H9 (cell line): ENCODE results near the gene ZNF628. TPM values are rescaled to one million over a fixed set of nuclear protein-coding genes. Genes with fewer than 3 reads are reported as not detected.

Experiments
- DNase-seq: peaks from one replicate; pipeline ENCODE4 v3.0.0-alpha.2; 2017
- H2AFZ ChIP-seq: one replicate; pipeline ENCODE4 v1.6.1; 2013; ENCODE audit warnings: mild to moderate bottlenecking, low read length, control low read depth, moderate library complexity
- H2AK5ac ChIP-seq: 2 replicates; pipeline ENCODE4 v1.6.1; 2013; ENCODE audit warnings: low read length, control low read depth, mixed read lengths; ENCODE audit not compliant: insufficient read length
- H2BK120ac ChIP-seq: one replicate; pipeline ENCODE4 v1.6.1; 2013; ENCODE audit warnings: low read depth, mild to moderate bottlenecking, low read length, control low read depth, inconsistent platforms; ENCODE audit not compliant: poor library complexity, severe bottlenecking
- H2BK12ac ChIP-seq: 2 replicates; pipeline ENCODE4 v1.6.1; 2013; ENCODE audit warnings: low read length, control low read depth, mixed read lengths, low read depth; ENCODE audit not compliant: insufficient read length
- H2BK15ac ChIP-seq: 2 replicates; pipeline ENCODE4 v1.6.1; 2013; ENCODE audit warnings: low read depth, low read length, control low read depth
- H2BK20ac ChIP-seq: one replicate; pipeline ENCODE4 v1.6.1; 2013; ENCODE audit warnings: low read depth, mild to moderate bottlenecking, low read length, control low read depth, inconsistent platforms; ENCODE audit not compliant: poor library complexity, severe bottlenecking
- H2BK5ac ChIP-seq: 2 replicates; pipeline ENCODE4 v1.6.1; 2013; ENCODE audit warnings: low read length, control low read depth, mixed read lengths; ENCODE audit not compliant: insufficient read length
- H3K14ac ChIP-seq: 2 replicates; pipeline ENCODE4 v1.6.1; 2013; ENCODE audit warnings: low read length, control low read depth; ENCODE audit not compliant: insufficient read depth
- H3K18ac ChIP-seq: 2 replicates; pipeline ENCODE4 v1.6.1; 2013; ENCODE audit warnings: low read depth, mild to moderate bottlenecking, mixed read lengths, low read length, control low read depth; ENCODE audit not compliant: insufficient read length
- H3K23ac ChIP-seq: 2 replicates; pipeline ENCODE4 v1.6.1; 2013; ENCODE audit warnings: low read length, control low read depth, mixed read lengths, low read depth; ENCODE audit not compliant: insufficient read length
- H3K23me2 ChIP-seq: 2 replicates; pipeline ENCODE4 v1.6.1; 2013; ENCODE audit warnings: low read depth, mild to moderate bottlenecking, mixed read lengths, low read length, control low read depth; ENCODE audit not compliant: insufficient read length, poor library complexity, severe bottlenecking
- H3K27ac ChIP-seq: 2 replicates; pipeline ENCODE4 v1.5.1; 2013; ENCODE audit warnings: low read length, control low read depth, mixed read lengths, low read depth; ENCODE audit not compliant: insufficient read length
- H3K27me3 ChIP-seq: 2 replicates; pipeline ENCODE4 v1.6.1; 2013; ENCODE audit warnings: low read length, control low read depth, inconsistent platforms; ENCODE audit not compliant: insufficient read depth
- H3K4ac ChIP-seq: 2 replicates; pipeline ENCODE4 v1.6.1; 2013; ENCODE audit warnings: low read depth, mild to moderate bottlenecking, control low read depth, inconsistent platforms, low read length, moderate library complexity
- H3K4me1 ChIP-seq: 2 replicates; pipeline ENCODE4 v1.6.1; 2013; ENCODE audit warnings: low read length, control low read depth, inconsistent platforms; ENCODE audit not compliant: insufficient read depth
- H3K4me2 ChIP-seq: 2 replicates; pipeline ENCODE4 v1.6.1; 2013; ENCODE audit warnings: low read length, control low read depth, mixed read lengths; ENCODE audit not compliant: insufficient read length, insufficient read depth
- H3K56ac ChIP-seq: 2 replicates; pipeline ENCODE4 v1.6.1; 2013; ENCODE audit warnings: low read depth, mild to moderate bottlenecking, mixed read lengths, low read length, control low read depth; ENCODE audit not compliant: insufficient read length
- H3K79me1 ChIP-seq: 2 replicates; pipeline ENCODE4 v1.6.1; 2013; ENCODE audit warnings: low read depth, mild to moderate bottlenecking, moderate library complexity, low read length, control low read depth, inconsistent platforms; ENCODE audit not compliant: insufficient read depth, poor library complexity, severe bottlenecking
- H3K79me2 ChIP-seq: 2 replicates; pipeline ENCODE4 v1.6.1; 2013; ENCODE audit warnings: low read length, control low read depth, inconsistent platforms; ENCODE audit not compliant: insufficient read depth
- H3K9ac ChIP-seq: 2 replicates; pipeline ENCODE4 v1.6.1; 2013; ENCODE audit warnings: low read length, control low read depth, mixed read lengths; ENCODE audit not compliant: insufficient read length; ENCODE audit errors: extremely low read depth
- H3K9me3 ChIP-seq: one replicate; pipeline ENCODE4 v1.6.1; 2013; ENCODE audit warnings: low read depth, low read length, inconsistent platforms; ENCODE audit not compliant: control insufficient read depth
- H3T11ph ChIP-seq: one replicate; pipeline ENCODE4 v1.6.1; 2013; ENCODE audit warnings: mild to moderate bottlenecking, low read length, control low read depth, inconsistent platforms
- H4K20me1 ChIP-seq: one replicate; pipeline ENCODE4 v1.6.1; 2013; ENCODE audit not compliant: control insufficient read depth, insufficient read length, insufficient read depth
- H4K5ac ChIP-seq: 2 replicates; pipeline ENCODE4 v1.6.1; 2013; ENCODE audit warnings: low read depth, mild to moderate bottlenecking, mixed read lengths, low read length, control low read depth; ENCODE audit not compliant: insufficient read length
- H4K8ac ChIP-seq: replicated peaks from 2 replicates; pipeline ENCODE4 v1.6.1; 2013; ENCODE audit warnings: low read length, control low read depth, mixed read lengths, low read depth; ENCODE audit not compliant: insufficient read length
- H4K91ac ChIP-seq: 2 replicates; pipeline ENCODE4 v1.6.1; 2013; ENCODE audit warnings: low read depth, mild to moderate bottlenecking, moderate library complexity, mixed read lengths, low read length, control low read depth; ENCODE audit not compliant: insufficient read length
- H3K27ac Mint-ChIP-seq, 3 experiments: 2 replicates in 2 of 3; 3 replicates in 1 of 3; pipeline ENCODE4 v1.8.0; 2020 to 2021; ENCODE audit warnings: mixed read lengths in 3 of 3, mild to moderate bottlenecking in 1 of 3, moderate library complexity in 1 of 3
- H3K27me3 Mint-ChIP-seq: 2 replicates; pipeline ENCODE4 v1.8.0; 2021; ENCODE audit warnings: low read depth, mild to moderate bottlenecking, moderate library complexity, mixed read lengths
- H3K36me3 Mint-ChIP-seq, 3 experiments: 2 replicates in 2 of 3; 3 replicates in 1 of 3; pipeline ENCODE4 v1.8.0; 2020 to 2021; ENCODE audit warnings: low read depth in 3 of 3, mixed read lengths in 3 of 3; ENCODE audit not compliant: insufficient read depth in 1 of 3
- H3K4me1 Mint-ChIP-seq, 2 experiments: 2 replicates each; pipeline ENCODE4 v1.8.0; 2020; ENCODE audit warnings: mixed read lengths in 2 of 2
- H3K4me3 Mint-ChIP-seq, 2 experiments: 2 replicates in 1 of 2; 3 replicates in 1 of 2; pipeline ENCODE4 v1.8.0; 2020 to 2021; ENCODE audit warnings: mild to moderate bottlenecking in 2 of 2, mixed read lengths in 2 of 2, moderate library complexity in 1 of 2
- H3K9me3 Mint-ChIP-seq, 2 experiments: 2 replicates in 1 of 2; 3 replicates in 1 of 2; pipeline ENCODE4 v1.8.0; 2020; ENCODE audit warnings: mild to moderate bottlenecking in 2 of 2, mixed read lengths in 2 of 2, moderate library complexity in 1 of 2
- WGBS: extraction: QIAGEN DNeasy Blood & Tissue Kit; methylation state at CpG from one replicate; pipeline ENCODE4 v1.1.7; 2013; ENCODE audit warnings: missing lambda C conversion rate, low lambda C conversion rate, mixed read lengths; ENCODE audit not compliant: insufficient read length; ENCODE audit errors: extremely low coverage; 5-methylcytosine and 5-hydroxymethylcytosine counted together
- long read RNA-seq: library from polyadenylated mRNA; unstranded; transcript quantifications from one replicate; pipeline ENCODE4 v2.0.0, GENCODE V29; 2020
- total RNA-seq: library from RNA; stranded (reverse); gene quantifications from 2 replicates; pipeline ENCODE4 v1.2.1, GENCODE V29; 2021
- TF ChIP-seq, protein P1 (sequence below): fragments of 200-600 bp; sonication (generic); conservative IDR thresholded peaks from 3 replicates; pipeline ENCODE4 v1.8.0; 2021; ENCODE audit warnings: antibody characterized with exemption, mild to moderate bottlenecking

ZNF628 gene
- 16.5 and 16.6 TPM in 2 replicates for total RNA-seq
- long read RNA-seq, partial matches to known transcripts, result 0 of 2 reads
- long read RNA-seq, other reads (novel, unspliced or antisense), result 1 of 2 reads

DNA sequence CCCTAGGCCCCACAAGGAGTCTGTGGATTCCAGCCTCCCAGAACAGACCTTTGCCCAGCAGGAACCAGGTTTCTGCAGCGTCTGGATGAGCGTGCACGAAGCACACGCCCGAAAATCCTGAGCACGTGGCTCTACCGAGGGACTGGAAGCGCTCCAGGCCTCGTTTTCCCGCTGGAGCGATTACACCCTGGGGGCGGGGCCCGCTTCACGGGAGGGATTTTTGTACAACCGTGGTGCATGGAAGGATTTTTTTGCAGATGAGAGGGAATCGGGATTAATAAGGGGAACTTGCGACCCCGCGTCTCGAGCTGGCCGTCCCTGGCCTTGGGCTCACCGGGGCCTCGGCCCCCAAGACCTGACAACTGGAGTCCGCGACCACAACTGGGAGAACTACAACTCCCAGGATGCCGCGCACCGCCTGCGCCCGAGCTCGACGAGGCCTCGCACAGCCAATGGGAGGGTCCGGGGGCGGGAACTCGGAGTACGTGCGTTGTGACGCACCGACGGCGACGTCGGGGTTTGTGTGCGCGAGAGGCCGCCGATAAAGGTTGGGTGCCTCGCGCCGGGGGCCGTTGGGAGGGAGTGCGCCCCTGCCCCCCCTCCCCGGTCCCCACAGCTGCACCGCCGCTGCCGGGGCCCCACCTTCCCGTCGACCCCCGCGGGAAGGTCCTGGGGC is at the start of gene ZNF628:
Gene ZNF628, plus strand, starts transcription at position 518 of the 676 bp plus-strand sequence. CDS start 3,294 bp downstream, outside the sequence.
- Mint-ChIP-seq H3K4me1 (peaks cover 27 to 57% of the 10 kb centered on the region in 2 experiments), H3K4me3 (peak within 1 kb of the TSS; percentile 85 to 93), H3K27ac (peak within 1 kb of the TSS; percentile 90 to 98 (median 90); a peak in 5 of 7 replicates), H3K36me3 (peaks cover 0 to 16% (median 2%) of the 10 kb centered on the region in 3 experiments; a peak in 5 of 7 replicates), H3K27me3 (peaks cover 2% of the 10 kb centered on the region; the same call in 1 of the 2 replicates), H3K9me3 (no peaks in the 10 kb centered on the region)
- no peak within 1 kb of the TSS for H3K23ac ChIP-seq
- H3K18ac ChIP-seq, result peak within 1 kb of the TSS; percentile 83
- no peak within 1 kb of the TSS for H2AK5ac ChIP-seq
- no peaks in the 10 kb centered on the region for H3K4me1 ChIP-seq
- TF ChIP-seq, protein P1, sequence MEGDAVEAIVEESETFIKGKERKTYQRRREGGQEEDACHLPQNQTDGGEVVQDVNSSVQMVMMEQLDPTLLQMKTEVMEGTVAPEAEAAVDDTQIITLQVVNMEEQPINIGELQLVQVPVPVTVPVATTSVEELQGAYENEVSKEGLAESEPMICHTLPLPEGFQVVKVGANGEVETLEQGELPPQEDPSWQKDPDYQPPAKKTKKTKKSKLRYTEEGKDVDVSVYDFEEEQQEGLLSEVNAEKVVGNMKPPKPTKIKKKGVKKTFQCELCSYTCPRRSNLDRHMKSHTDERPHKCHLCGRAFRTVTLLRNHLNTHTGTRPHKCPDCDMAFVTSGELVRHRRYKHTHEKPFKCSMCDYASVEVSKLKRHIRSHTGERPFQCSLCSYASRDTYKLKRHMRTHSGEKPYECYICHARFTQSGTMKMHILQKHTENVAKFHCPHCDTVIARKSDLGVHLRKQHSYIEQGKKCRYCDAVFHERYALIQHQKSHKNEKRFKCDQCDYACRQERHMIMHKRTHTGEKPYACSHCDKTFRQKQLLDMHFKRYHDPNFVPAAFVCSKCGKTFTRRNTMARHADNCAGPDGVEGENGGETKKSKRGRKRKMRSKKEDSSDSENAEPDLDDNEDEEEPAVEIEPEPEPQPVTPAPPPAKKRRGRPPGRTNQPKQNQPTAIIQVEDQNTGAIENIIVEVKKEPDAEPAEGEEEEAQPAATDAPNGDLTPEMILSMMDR, result no peak
- H4K8ac ChIP-seq, result no peak within 1 kb of the TSS
- H3K4ac ChIP-seq, result no peak within 1 kb of the TSS
- H3K79me2 ChIP-seq, result no peaks in the 10 kb centered on the region
- H4K91ac ChIP-seq, result no peak within 1 kb of the TSS
- peak within 1 kb of the TSS; percentile 63 for H3K4me2 ChIP-seq
- no peak within 1 kb of the TSS for H2BK120ac ChIP-seq
- no peak within 1 kb of the TSS for H3K56ac ChIP-seq
- no peak within 1 kb of the TSS for H2BK12ac ChIP-seq
- H3K14ac ChIP-seq, result peak within 1 kb of the TSS; percentile 80; the same call in 1 of the 2 replicates
- no peak within 1 kb of the TSS for H4K5ac ChIP-seq
- H3K79me1 ChIP-seq, result no peaks in the 10 kb centered on the region
- peaks cover 5% of the 10 kb centered on the region for H3K23me2 ChIP-seq
- no peak within 1 kb of the TSS for H3T11ph ChIP-seq
- H3K9ac ChIP-seq, result peak within 1 kb of the TSS; percentile 63
- H3K27me3 ChIP-seq, result no peaks in the 10 kb centered on the region
- no peak within 1 kb of the TSS for H2BK20ac ChIP-seq
- H4K20me1 ChIP-seq, result no peaks in the 10 kb centered on the region
- no peaks in the 10 kb centered on the region for H3K9me3 ChIP-seq
- no peak within 1 kb of the TSS for H2BK15ac ChIP-seq
- peak within 1 kb of the TSS; percentile 84 for H2AFZ ChIP-seq
- H3K27ac ChIP-seq, result no peak within 1 kb of the TSS
- peak; percentile 99 for DNase-seq
- H2BK5ac ChIP-seq, result no peak within 1 kb of the TSS
- no CpG with 5 or more reads among the region's 61 CpGs for WGBS
